ENCODE measurements around the gene ANK3.

GRCh38 chr10:60413306-60414012, 23.8 kb upstream of the ANK3 start:
- TF ChIP-seq POLR2A (IDR thresholded peaks at IDR 0.05; ENCODE audit: extremely low read depth, insufficient read length) (no peak), MYC (IDR thresholded peaks at IDR 0.05; ENCODE audit: low read depth, low read length) (no peak), CTCF (IDR thresholded peaks at IDR 0.05; ENCODE audit: low read depth, low read length) (no peak), MAX (IDR thresholded peaks at IDR 0.05; ENCODE audit: low read depth, low read length) (no peak)
